Right renal pelvis (tissue), 4 donors: Measurements from ENCODE around the gene TNFAIP8L3. TPM values are rescaled to one million over a fixed set of nuclear protein-coding genes. Genes with fewer than 3 reads are reported as not detected.

Source experiments
- DNase-seq, 4 donors: peaks; one replicate each; pipeline ENCODE4 v3.0.0-alpha.2; 2013; ENCODE audit warnings: low read depth in 4 of 4, low spot score in 3 of 4, missing footprints in 1 of 4
- polyA plus RNA-seq, 4 donors: library from polyadenylated mRNA; unstranded; fragments of 120-200 nt; gene quantifications; one replicate each; pipeline ENCODE4 v1.2.1, GENCODE V29; 2013; ENCODE audit not compliant: insufficient read length in 4 of 4

Gene TNFAIP8L3
- polyA plus RNA-seq, 4 donors: 1.6 to 2.4 (median 2.2) TPM

- no peak for DNase-seq
Observed at GRCh38 chr15:51092480-51093040, 2.1 kb downstream of the TNFAIP8L3 start.

GRCh38 chr15:51090753-51091152 is 4.0 kb downstream of the TNFAIP8L3 start:
- no peak for DNase-seq

GRCh38 chr15:51089699-51090453 is 4.8 kb downstream of the TNFAIP8L3 start:
- no peak for DNase-seq

- DNase-seq: no peak
Observed at GRCh38 chr15:51089041-51089440, 5.7 kb downstream of the TNFAIP8L3 start.

GRCh38 chr15:51088585-51088984 is 6.1 kb downstream of the TNFAIP8L3 start:
- no peak for DNase-seq

- DNase-seq: no peak
Observed at GRCh38 chr15:51087513-51087912, 7.2 kb downstream of the TNFAIP8L3 start.

GRCh38 chr15:51086409-51086808 is 8.3 kb downstream of the TNFAIP8L3 start:
- DNase-seq: no peak

GRCh38 chr15:51085764-51086163 is 8.9 kb downstream of the TNFAIP8L3 start:
- no peak for DNase-seq

GRCh38 chr15:51083641-51084166 is 11.0 kb downstream of the TNFAIP8L3 start:
- DNase-seq: no peak

- no peak for DNase-seq
Observed at GRCh38 chr15:51082246-51082645, 12.5 kb downstream of the TNFAIP8L3 start.

- DNase-seq: no peak
Observed at GRCh38 chr15:51080286-51080685, 14.4 kb downstream of the TNFAIP8L3 start.

- DNase-seq: no peak
Observed at GRCh38 chr15:51079226-51079625, 15.5 kb downstream of the TNFAIP8L3 start.

- peak; percentile 43 to 63 (median 60) for DNase-seq
Observed at GRCh38 chr15:51077221-51078153, 17.2 kb downstream of the TNFAIP8L3 start.

GRCh38 chr15:51076524-51077220 is 18.0 kb downstream of the TNFAIP8L3 start:
- no peak for DNase-seq

GRCh38 chr15:51075826-51076523 is 18.7 kb downstream of the TNFAIP8L3 start:
- DNase-seq: no peak

GRCh38 chr15:51075364-51075763 is 19.3 kb downstream of the TNFAIP8L3 start:
- DNase-seq: no peak

GRCh38 chr15:51074926-51075325 is 19.8 kb downstream of the TNFAIP8L3 start:
- no peak for DNase-seq

- no peak for DNase-seq
Observed at GRCh38 chr15:51071578-51071977, 23.1 kb downstream of the TNFAIP8L3 start.

GRCh38 chr15:51069983-51070382 is 24.7 kb downstream of the TNFAIP8L3 start:
- no peak for DNase-seq

GRCh38 chr15:51067510-51067909 is 27.2 kb downstream of the TNFAIP8L3 start:
- no peak for DNase-seq
